Activated CD4-positive, alpha-beta memory T cell treated with anti-CD3 and anti-CD28 coated beads, Interleukin-2, amount 10 ng/mL, durations not matched to agents 7 days and 5 days (primary cell): Measurements from ENCODE around the gene TIAL1. TPM values are rescaled to one million over a fixed set of nuclear protein-coding genes. Genes with fewer than 3 reads are reported as not detected.
"Not testable (repeated sequence)": the region's sequence is repeated elsewhere in the genome, so short reads cannot be mapped to it uniquely, and the experiment has no call there.

ENCODE experiments used
- CTCF ChIA-PET: fragments of 350-600 bp; sonication (Branson Sonifier 250); formaldehyde crosslinking; loops from one replicate; lab custom pipeline; 2021; ENCODE audit warnings: antibody characterized with exemption, inconsistent platforms; lab: Charles Lee
- POLR2A ChIA-PET: fragments of 350-600 bp; sonication (Branson Sonifier 250); formaldehyde crosslinking; loops from one replicate; lab custom pipeline; 2021; ENCODE audit warnings: antibody characterized with exemption; lab: Charles Lee
- DNase-seq: peaks from one replicate; pipeline ENCODE4 v3.0.0-alpha.2; 2020
- H3K27ac Mint-ChIP-seq: one replicate; pipeline ENCODE4 v1.8.0; 2021; ENCODE audit warnings: mild to moderate bottlenecking, mixed read lengths
- H3K27me3 Mint-ChIP-seq: one replicate; pipeline ENCODE4 v1.8.0; 2021; ENCODE audit warnings: mixed read lengths
- H3K36me3 Mint-ChIP-seq: one replicate; pipeline ENCODE4 v1.8.0; 2021; ENCODE audit warnings: low read depth, mixed read lengths
- H3K4me1 Mint-ChIP-seq: one replicate; pipeline ENCODE4 v1.8.0; 2021; ENCODE audit warnings: mixed read lengths
- H3K4me3 Mint-ChIP-seq: one replicate; pipeline ENCODE4 v1.8.0; 2021; ENCODE audit warnings: mild to moderate bottlenecking, mixed read lengths
- H3K9me3 Mint-ChIP-seq: one replicate; pipeline ENCODE4 v1.8.0; 2021; ENCODE audit warnings: mixed read lengths
- total RNA-seq, 2 experiments: library from RNA; stranded (reverse); gene quantifications; one replicate each; pipeline ENCODE4 v1.2.3, GENCODE V29; 2021

The TIAL1 gene
- total RNA-seq, 2 experiments from 2014 or later: 168 to 170 TPM

DNA sequence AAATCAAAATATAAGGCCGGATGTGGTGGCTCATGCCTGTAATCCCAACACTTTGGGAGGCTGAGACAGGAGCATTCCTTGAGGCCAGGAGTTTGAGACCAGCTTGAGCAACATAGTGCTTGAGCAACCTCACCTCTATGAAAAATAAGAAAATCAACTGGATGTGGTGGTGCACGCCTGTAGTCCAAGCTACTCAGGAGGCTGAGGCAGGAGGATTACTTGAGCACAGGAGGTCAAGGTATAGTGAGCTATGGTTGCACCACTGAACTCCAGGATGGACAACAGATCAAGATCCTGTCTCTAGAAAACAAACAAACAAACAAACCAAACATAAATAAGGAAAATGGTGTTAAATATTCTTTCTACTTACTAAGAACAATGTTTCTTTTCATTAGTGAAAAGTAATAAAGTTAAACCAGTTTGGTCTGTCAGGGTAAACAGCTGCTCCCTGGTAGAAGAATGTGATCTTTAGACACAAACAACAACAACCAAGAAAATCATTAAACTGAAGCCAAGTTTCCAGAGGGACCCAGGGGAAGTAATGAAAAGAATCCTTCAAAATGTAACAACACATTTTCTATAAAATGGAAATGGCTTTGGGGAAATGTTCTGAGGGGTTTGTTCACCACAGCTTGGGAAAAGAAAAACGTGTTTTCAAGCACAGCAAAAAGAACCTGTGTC lies 36.9 kb upstream of the TIAL1 start:
- CTCF ChIA-PET: interaction anchor here (0.7 kb wide), 1 partner anchor 25 kb away, joined by 3 read pairs; no protein-coding TSS in a partner anchor
- H3K4me1 Mint-ChIP-seq: no peaks in the 10 kb centered on the region

DNA sequence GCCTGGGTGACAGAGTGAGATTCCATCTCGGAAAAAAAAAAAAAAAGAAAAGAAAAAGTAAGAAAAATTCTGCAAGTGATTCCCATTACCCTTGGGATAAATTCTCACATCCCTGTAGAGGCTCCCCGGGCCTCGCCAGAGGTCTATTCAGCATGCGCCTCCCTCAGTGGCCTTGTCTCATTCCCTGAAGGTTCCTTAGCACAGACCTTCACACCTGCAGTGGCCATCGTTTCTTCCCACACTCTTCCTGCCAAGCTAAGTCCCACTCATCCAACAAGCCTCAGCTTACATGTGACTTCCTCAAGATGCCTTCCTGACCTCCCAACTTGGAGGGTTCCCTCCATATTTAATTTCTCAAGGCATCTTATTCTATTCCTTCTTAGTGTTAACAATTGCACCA lies 33.5 kb upstream of the TIAL1 start:
- ChIA-PET POLR2A (no interaction called here), CTCF (no interaction called here)
- no peaks in the 10 kb centered on the region for H3K36me3 Mint-ChIP-seq

More for the DNA sequence above, 36.9 kb upstream of the TIAL1 start:
- H3K36me3 Mint-ChIP-seq: no peaks in the 10 kb centered on the region
- DNase-seq: no peak
- H3K27ac Mint-ChIP-seq: no peak overlapping the region
- H3K4me3 Mint-ChIP-seq: no peak overlapping the region
- H3K27me3 Mint-ChIP-seq: peaks cover 2% of the 10 kb centered on the region
- no peaks in the 10 kb centered on the region for H3K9me3 Mint-ChIP-seq
- POLR2A ChIA-PET: interaction anchor here (0.6 kb wide), 1 partner anchor 492 kb away, joined by 3 read pairs; no protein-coding TSS in a partner anchor

DNA sequence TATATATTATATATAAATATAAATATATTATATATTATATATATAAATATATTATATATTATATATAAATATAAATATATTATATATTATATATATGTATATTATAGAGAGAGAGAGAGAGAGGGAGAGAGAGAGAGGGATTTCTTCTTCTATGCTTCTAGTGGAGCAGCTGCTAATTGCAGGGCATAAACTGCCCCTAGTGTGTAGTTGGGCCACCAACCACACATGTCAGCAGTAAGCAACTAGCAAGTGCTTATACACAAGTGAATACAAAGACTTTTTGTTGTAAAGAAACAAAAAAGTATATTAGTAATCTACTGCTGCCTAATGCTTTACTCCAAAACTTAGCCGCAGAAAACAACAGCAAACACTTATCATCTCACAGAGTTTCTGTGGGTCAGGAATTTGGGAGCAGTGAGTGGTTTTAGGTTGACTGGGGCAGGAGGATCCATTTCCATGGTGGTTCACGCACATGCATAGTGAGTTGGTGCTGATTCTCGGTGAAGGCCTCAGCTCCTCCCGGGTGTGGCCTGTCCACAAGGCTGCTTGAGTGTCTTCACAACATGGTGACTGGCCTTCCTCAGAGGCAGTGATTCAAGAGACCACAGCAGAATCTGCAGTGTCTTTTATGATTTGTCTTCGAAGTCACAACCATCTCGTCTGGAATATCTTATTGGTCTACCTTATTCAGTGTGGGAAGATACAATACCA lies 29.0 kb upstream of the TIAL1 start:
- Mint-ChIP-seq H3K4me1 (no peaks in the 10 kb centered on the region), H3K4me3 (no peak overlapping the region), H3K9me3 (no peaks in the 10 kb centered on the region), H3K27me3 (no peaks in the 10 kb centered on the region), H3K36me3 (no peaks in the 10 kb centered on the region), H3K27ac (no peak overlapping the region)
- DNase-seq: no peak
- ChIA-PET POLR2A (no interaction called here), CTCF (no interaction called here)

More for the DNA sequence above, 33.5 kb upstream of the TIAL1 start:
- Mint-ChIP-seq H3K9me3 (no peaks in the 10 kb centered on the region), H3K4me3 (no peak overlapping the region), H3K27me3 (no peaks in the 10 kb centered on the region), H3K27ac (no peak overlapping the region), H3K4me1 (no peaks in the 10 kb centered on the region)
- no peak for DNase-seq

DNA sequence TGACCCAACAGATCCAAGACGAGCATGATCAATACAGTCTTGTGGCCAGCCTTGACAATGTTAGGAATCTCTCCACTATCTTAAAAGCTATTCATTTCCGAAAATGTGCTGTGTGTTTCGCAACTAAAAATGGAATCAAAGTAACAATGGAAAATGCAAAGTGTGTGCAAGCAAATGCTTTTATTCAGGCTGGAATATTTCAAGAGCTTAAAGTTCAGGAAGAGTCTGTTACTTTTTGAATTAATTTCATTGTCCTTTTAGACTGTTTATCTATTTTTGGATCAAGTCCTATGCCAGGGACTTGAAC lies 24.3 kb upstream of the TIAL1 start:
- Mint-ChIP-seq H3K27me3 (no peaks in the 10 kb centered on the region), H3K4me1 (no peaks in the 10 kb centered on the region)
- CTCF ChIA-PET: no interaction called here

DNA sequence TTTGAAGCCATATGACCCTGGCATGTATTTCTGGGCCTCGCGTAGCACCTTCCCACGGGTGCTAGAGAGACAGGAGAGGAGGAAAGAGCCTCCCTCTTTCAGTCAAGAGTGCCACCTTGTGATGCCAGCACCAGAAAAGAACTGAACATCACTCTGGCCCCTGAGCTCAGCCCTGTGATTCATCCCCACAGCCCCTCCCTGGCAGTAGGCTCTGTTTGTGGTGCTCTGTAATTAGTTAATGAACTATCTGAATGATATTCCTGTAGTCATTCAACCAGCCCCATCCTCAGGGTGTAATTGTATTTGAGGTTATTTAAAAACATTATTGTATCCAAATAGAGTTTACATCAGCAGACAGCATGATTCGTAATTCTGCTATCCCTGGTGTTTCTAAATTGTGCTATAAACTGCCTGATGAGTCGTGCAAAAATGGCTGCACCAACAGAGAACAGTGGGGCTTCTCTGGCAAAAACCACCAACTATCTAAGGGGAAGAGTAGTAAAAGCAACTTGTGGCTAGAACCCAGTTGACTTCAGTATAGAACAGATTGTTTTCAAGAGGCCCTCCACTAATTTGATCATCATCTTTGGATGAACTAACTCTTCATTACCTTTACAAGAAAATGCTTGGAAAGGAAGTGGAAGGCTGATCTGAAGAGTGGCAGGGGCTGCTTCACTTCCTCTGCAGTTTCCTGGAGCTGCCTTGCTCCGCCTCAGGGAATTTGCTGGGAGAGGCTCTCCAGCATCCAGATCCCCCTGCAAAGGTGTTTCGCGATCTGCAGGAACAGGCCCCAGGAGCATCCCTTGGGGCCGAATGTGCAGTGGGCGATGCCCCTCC lies 23.7 kb upstream of the TIAL1 start:
- Mint-ChIP-seq H3K4me1 (no peaks in the 10 kb centered on the region), H3K27ac (no peak overlapping the region), H3K9me3 (no peaks in the 10 kb centered on the region), H3K27me3 (no peaks in the 10 kb centered on the region), H3K4me3 (no peak overlapping the region), H3K36me3 (no peaks in the 10 kb centered on the region)
- DNase-seq: no peak
- CTCF ChIA-PET: interaction anchor here (1.0 kb wide), 1 partner anchor 18 kb away, joined by 3 read pairs; no protein-coding TSS in a partner anchor
- POLR2A ChIA-PET: interaction anchor here (0.8 kb wide), 1 partner anchor 31 kb away, joined by 4 read pairs; the partner anchor contains the start of gene BAG3

More for the DNA sequence above, 24.3 kb upstream of the TIAL1 start:
- no peaks in the 10 kb centered on the region for H3K9me3 Mint-ChIP-seq
- no peak for DNase-seq
- POLR2A ChIA-PET: interaction anchor here (0.8 kb wide), 1 partner anchor 30 kb away, joined by 4 read pairs; the partner anchor contains the start of gene BAG3
- no peak overlapping the region for H3K27ac Mint-ChIP-seq
- H3K36me3 Mint-ChIP-seq: no peaks in the 10 kb centered on the region
- H3K4me3 Mint-ChIP-seq: no peak overlapping the region

DNA sequence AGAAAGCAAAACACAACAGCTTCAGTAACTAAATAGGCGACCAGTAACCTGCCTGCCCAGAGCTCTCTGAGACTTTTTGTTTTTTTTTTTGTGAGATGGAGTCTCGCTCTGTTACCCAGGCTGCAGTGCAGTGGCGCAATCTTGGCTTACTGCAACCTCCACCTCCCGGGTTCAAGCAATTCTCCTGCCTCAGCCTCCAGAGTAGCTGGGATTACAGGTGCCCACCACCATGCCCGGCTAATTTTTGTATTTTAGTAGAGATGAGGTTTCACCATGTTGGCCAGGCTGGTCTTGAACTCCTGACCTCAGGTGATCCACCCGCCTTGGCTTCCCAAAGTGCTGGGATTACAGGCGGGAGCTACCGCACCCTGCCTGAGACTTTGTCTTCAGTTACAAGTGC lies 23.0 kb upstream of the TIAL1 start:
- not testable (repeated sequence) for H3K27ac Mint-ChIP-seq, H3K4me3 Mint-ChIP-seq, DNase-seq, H3K9me3 Mint-ChIP-seq, H3K27me3 Mint-ChIP-seq, H3K4me1 Mint-ChIP-seq, H3K36me3 Mint-ChIP-seq
- POLR2A ChIA-PET: interaction anchor here (1.4 kb wide), 1 partner anchor 8 kb away, joined by 3 read pairs; no protein-coding TSS in a partner anchor
- CTCF ChIA-PET: interaction anchor here (1.0 kb wide), 1 partner anchor 17 kb away, joined by 3 read pairs; no protein-coding TSS in a partner anchor

DNA sequence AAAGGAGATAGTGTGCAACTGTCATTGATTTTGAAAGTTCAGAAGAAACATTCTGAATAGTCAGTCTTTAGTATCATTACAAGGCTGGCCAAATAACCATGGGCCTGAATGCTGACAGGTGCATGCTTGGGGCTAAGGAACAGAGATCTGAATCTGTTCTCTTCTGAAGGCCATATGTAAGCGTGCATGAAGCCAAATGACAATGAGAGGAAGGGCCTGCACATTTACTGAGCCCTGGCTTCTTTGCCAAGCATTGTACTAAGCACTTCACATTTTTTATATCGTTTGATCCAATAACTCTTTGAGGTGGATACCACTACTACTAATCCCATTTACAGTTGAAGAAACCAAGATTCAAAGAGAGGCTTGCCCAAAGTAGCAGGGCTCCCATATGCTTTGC lies 22.5 kb upstream of the TIAL1 start:
- H3K27me3 Mint-ChIP-seq: no peaks in the 10 kb centered on the region
- H3K4me3 Mint-ChIP-seq: no peak overlapping the region
- H3K4me1 Mint-ChIP-seq: no peaks in the 10 kb centered on the region
- H3K27ac Mint-ChIP-seq: no peak overlapping the region
- no peak for DNase-seq
- ChIA-PET CTCF (no interaction called here), POLR2A (interaction anchor here (1.4 kb wide), 1 partner anchor 9 kb away, joined by 3 read pairs; no protein-coding TSS in a partner anchor)
- H3K36me3 Mint-ChIP-seq: no peaks in the 10 kb centered on the region
- H3K9me3 Mint-ChIP-seq: no peaks in the 10 kb centered on the region

DNA sequence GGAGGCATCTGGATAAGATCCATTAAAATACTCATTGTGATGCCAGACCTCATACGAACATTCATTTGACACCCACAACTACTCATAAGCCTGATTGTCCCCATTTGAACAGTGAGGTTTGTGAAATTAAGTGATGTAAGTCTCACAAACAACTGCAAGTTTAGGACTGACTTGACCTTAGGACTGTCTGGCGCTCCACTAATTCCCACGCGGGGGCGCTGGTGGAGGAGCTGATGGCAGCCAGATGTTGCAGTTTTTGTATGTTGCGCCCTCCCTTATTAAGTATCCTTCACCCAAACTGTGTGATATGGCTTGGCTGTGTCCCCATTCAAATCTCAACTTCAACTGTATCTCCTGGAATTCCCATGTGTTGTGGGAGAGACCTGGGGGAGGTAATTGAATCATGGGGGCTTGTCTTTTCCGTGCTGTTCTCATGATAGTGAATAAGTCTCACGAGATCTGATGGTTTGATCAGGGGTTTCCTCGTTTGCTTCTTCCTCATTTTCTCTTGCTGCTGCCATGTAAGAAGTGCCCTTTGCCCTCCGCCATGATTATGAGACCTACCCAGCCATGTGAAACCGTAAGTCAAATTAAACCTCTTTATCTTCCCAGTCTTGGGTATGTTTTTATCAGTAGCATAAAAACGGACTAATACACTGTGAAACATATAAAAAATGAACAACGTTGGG lies 20.3 kb upstream of the TIAL1 start:
- Mint-ChIP-seq H3K36me3 (no peaks in the 10 kb centered on the region), H3K4me3 (no peak overlapping the region), H3K27ac (no peak overlapping the region), H3K27me3 (no peaks in the 10 kb centered on the region), H3K4me1 (no peaks in the 10 kb centered on the region), H3K9me3 (no peaks in the 10 kb centered on the region)
- DNase-seq: peak; percentile 24
- ChIA-PET CTCF (interaction anchor here (0.7 to 1.4 kb wide), 3 partner anchors 15 to 243 kb away, joined by 3 to 8 read pairs (median 3); no protein-coding TSS in a partner anchor), POLR2A (no interaction called here)

DNA sequence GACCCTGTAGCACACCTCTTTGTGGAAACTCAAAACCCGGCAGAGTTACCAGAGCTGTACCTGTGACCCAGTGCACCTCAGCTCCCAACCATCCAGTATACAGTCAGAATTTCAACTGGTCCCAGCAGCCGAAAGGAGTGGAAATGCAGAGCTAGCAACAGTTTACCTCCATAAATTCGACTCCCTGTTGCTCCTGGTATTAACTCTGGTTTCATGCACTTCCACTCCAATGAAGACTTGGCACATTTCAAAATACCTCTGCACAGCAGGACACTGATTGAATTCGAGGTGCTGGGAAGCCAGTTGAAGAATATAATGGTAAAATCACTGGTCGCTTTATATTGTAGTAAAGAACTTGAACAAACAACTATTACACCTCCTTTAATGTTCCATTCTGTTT lies 17.9 kb upstream of the TIAL1 start:
- H3K27ac Mint-ChIP-seq: no peak overlapping the region
- no peak overlapping the region for H3K4me3 Mint-ChIP-seq
- peaks cover 3% of the 10 kb centered on the region for H3K9me3 Mint-ChIP-seq
- POLR2A ChIA-PET: no interaction called here
- DNase-seq: no peak
- CTCF ChIA-PET: no interaction called here
- no peaks in the 10 kb centered on the region for H3K4me1 Mint-ChIP-seq
- H3K27me3 Mint-ChIP-seq: peaks cover 7% of the 10 kb centered on the region
- H3K36me3 Mint-ChIP-seq: no peaks in the 10 kb centered on the region

DNA sequence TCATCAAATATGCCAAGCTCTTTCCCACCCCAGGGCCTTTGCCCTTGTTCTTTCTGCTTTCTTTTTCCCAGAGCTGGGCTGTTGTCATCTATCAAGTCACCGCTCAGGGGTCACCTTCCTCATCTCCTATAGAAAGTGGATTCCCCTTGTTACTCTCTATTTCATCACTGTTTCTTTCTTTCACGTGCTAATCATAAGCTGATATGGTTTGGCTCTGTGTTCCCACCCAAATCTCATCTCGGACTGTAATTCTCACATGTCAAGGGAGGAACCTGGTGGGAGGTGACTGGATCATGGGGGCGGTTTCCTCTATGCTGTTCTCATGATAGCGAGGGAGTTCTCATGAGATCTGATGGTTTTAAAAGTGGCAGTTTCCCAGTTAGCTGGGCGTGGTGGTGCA lies 17.0 kb upstream of the TIAL1 start:
- Mint-ChIP-seq H3K36me3 (no peaks in the 10 kb centered on the region), H3K4me3 (no peak overlapping the region), H3K4me1 (peaks cover 3% of the 10 kb centered on the region), H3K27me3 (peaks cover 10% of the 10 kb centered on the region), H3K9me3 (peaks cover 3% of the 10 kb centered on the region), H3K27ac (no peak overlapping the region)
- ChIA-PET POLR2A (no interaction called here), CTCF (no interaction called here)
- no peak for DNase-seq

DNA sequence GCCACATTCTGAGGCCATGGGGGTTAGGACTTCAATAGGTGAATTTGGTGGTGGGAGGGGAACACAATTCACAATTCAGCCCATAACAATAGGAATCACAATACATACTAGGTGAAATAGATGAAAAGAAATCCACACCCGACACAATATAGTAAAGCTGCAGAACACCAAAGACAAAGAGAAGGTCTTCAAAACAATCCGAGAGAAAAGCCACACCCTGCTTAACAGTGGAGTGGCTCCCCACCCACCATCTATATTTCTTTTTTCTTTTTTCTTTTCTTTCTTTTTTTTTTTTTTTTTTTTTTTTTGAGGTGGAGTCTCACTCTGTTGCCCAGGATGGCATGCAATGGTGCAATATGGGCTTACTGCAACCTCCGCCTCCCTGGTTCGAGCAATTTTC lies 14.7 kb upstream of the TIAL1 start:
- ChIA-PET CTCF (no interaction called here), POLR2A (no interaction called here)
- Mint-ChIP-seq H3K9me3 (peaks cover 3% of the 10 kb centered on the region), H3K4me1 (peaks cover 3% of the 10 kb centered on the region), H3K4me3 (no peak overlapping the region), H3K36me3 (no peaks in the 10 kb centered on the region), H3K27ac (no peak overlapping the region), H3K27me3 (peaks cover 10% of the 10 kb centered on the region)
- no peak for DNase-seq

DNA sequence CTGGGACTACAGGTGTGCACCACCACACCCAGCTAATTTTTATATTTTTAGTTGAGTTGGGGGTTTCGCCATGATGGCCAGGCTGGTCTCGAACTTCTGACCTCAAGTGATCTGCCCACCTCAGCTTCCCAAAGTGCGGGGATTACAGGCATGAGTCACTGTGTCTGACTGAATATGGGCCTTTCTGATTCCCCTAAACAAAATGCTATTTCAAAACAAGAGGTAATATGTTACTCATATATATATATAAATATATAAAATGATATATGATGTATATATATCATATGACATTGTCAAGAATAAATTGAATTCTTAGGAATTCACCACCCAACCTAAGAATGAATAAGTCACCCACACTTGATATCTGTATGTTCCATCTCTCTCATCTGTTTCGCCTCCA lies 12.8 kb upstream of the TIAL1 start:
- H3K4me3 Mint-ChIP-seq: no peak overlapping the region
- no peak overlapping the region for H3K27ac Mint-ChIP-seq
- ChIA-PET POLR2A (no interaction called here), CTCF (no interaction called here)
- no peaks in the 10 kb centered on the region for H3K36me3 Mint-ChIP-seq
- peaks cover 3% of the 10 kb centered on the region for H3K4me1 Mint-ChIP-seq
- peaks cover 10% of the 10 kb centered on the region for H3K27me3 Mint-ChIP-seq
- no peak for DNase-seq
- peaks cover 3% of the 10 kb centered on the region for H3K9me3 Mint-ChIP-seq
